ENCODE data around the gene SLC5A4.
"Not testable (repeated sequence)": the region's sequence is repeated elsewhere in the genome, so short reads cannot be mapped to it uniquely, and the experiment has no call there.

The SLC5A4 gene

DNA sequence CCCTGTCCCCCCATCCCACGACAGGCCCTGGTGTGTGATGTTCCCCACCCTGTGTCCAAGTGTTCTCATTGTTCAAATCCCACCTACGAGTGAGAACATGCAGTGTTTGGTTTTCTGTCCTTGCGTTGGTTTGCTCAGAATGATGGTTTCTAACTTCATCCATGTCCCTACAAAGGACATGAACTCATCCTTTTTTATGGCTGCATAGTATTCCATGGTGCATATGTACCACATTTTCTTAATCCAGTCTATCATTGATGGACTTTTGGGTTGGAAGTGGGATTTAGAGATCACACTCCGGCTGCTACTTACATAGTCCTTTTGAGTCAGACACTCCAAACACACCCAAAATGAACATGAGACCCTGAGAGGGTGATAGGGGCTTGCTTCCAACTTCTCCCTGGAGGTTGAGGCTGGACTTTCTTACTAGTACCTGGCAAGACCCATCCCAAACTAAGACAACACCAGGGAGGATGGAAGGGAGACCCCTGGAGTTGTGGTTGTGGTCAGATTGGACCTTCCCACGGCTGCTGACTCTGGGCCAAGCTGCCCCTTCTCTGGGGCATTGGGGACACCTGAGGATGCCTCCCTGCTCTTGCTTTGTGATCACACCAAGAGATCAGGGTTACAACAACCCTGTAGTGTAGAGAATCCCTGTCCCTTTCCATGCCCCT is 57.5 kb downstream of the SLC5A4 start:
- not testable (repeated sequence) for DNase-seq

GRCh38 chr22:32195900-32196299 is 59.2 kb downstream of the SLC5A4 start:
- not testable (repeated sequence) for DNase-seq

- DNase-seq = not testable (repeated sequence)
Measured at GRCh38 chr22:32193346-32193745, 61.8 kb downstream of the SLC5A4 start.

GRCh38 chr22:32191021-32191420 is 64.1 kb downstream of the SLC5A4 start:
- DNase-seq = not testable (repeated sequence)

GRCh38 chr22:32185821-32186220 is 69.3 kb downstream of the SLC5A4 start:
- no peak for DNase-seq

DNA sequence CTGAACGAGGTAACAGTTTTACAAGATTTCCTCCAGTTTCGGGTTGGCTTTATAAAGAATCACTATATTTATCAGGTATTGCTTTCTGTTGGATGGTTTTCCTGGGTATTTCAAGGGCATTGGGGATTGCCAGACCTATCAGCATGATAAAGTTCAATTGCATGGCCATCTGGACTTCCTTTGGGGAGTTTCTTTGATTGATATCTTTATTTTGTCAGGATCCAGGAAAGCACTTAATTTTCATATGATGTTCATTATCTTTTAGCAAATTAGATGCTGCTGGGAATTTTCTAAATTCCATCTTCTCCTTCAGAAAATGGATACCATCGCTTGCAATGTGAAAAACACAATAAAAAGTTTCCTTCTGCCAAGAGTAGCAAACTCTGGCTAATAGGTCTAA is 71.5 kb downstream of the SLC5A4 start:
- DNase-seq = no peak

GRCh38 chr22:32181043-32181442 is 74.1 kb downstream of the SLC5A4 start:
- no peak for DNase-seq

GRCh38 chr22:32177221-32177765 is 77.9 kb downstream of the SLC5A4 start:
- DNase-seq = no peak

GRCh38 chr22:32175683-32176644 is 79.2 kb downstream of the SLC5A4 start:
- no peak for DNase-seq

DNA sequence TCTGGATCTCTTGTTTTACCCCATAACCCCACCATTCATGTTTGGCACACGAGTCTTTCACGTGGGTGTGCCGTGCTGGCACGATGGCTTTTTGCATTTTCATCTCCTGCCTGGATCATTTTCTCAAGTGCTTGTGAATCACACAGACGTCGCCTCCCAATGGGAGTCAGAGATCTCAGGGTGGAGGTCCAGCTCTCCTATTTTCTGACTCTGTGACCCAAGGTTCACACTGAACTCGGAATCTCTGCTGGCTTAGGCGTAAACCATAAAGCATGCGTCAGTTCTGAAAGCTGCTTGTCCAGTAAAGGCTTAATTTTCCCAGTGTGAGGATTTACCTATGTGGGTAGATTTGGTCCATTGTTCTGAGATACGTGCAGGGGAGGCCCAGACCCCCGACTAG is 80.0 kb downstream of the SLC5A4 start:
- DNase-seq = no peak

Measured in DMS79 (cell line).